Activated CD4-positive, alpha-beta T cell treated with anti-CD3 and anti-CD28 coated beads, Interleukin-2, amount 10 ng/mL, durations not matched to agents 7 days and 5 days (primary cell): ENCODE measurements around the gene PTPRD. TPM values are rescaled to one million over a fixed set of nuclear protein-coding genes. Genes with fewer than 3 reads are reported as not detected.
"Not testable (repeated sequence)": the region's sequence is repeated elsewhere in the genome, so short reads cannot be mapped to it uniquely, and the experiment has no call there.

Source experiments
- CTCF ChIA-PET: fragments of 350-600 bp; sonication (Branson Sonifier 250); formaldehyde crosslinking; loops from one replicate; lab custom pipeline; 2021; ENCODE audit warnings: antibody characterized with exemption; lab: Charles Lee
- POLR2A ChIA-PET: fragments of 350-600 bp; sonication (Branson Sonifier 250); formaldehyde crosslinking; loops from one replicate; lab custom pipeline; 2021; ENCODE audit warnings: antibody characterized with exemption; lab: Charles Lee
- DNase-seq: peaks from one replicate; pipeline ENCODE4 v3.0.0-alpha.2; 2020
- H3K27ac Mint-ChIP-seq: one replicate; pipeline ENCODE4 v1.8.0; 2021; ENCODE audit warnings: mild to moderate bottlenecking, moderate library complexity, mixed read lengths
- H3K27me3 Mint-ChIP-seq: one replicate; pipeline ENCODE4 v1.8.0; 2021; ENCODE audit warnings: mixed read lengths
- H3K36me3 Mint-ChIP-seq: one replicate; pipeline ENCODE4 v1.8.0; 2021; ENCODE audit warnings: low read depth, mixed read lengths
- H3K4me1 Mint-ChIP-seq: one replicate; pipeline ENCODE4 v1.8.0; 2021; ENCODE audit warnings: mixed read lengths
- H3K4me3 Mint-ChIP-seq: one replicate; pipeline ENCODE4 v1.8.0; 2021; ENCODE audit warnings: mild to moderate bottlenecking, moderate library complexity, mixed read lengths
- H3K9me3 Mint-ChIP-seq: one replicate; pipeline ENCODE4 v1.8.0; 2021; ENCODE audit warnings: mixed read lengths
- total RNA-seq, 2 experiments: library from RNA; stranded (reverse); gene quantifications; one replicate each; pipeline ENCODE4 v1.2.3, GENCODE V29; 2021

The PTPRD gene
- total RNA-seq, 2 experiments from 2014 or later: not detected

DNA sequence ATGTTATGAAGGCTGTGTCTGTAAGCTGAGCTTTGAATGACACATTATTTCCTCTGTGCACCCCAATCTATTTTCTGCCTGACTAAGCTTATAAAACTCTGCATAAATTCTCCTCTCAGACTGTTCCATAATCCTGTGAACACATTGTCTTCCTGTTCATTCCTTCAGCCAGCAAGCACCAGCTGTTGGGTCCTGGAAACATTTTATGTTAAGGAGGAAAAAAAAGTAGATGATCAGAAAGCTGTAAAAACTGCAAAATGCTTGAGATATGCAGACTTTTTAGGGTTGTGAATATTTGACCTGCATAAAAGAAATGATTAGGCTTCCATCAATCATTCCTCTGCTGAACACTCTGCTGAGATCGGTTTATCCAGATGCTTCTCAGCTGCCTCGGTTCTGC is 1567.2 kb downstream of the PTPRD start:
- no peaks in the 10 kb centered on the region for H3K36me3 Mint-ChIP-seq
- no peak overlapping the region for H3K27ac Mint-ChIP-seq
- no peaks in the 10 kb centered on the region for H3K27me3 Mint-ChIP-seq
- H3K9me3 Mint-ChIP-seq: no peaks in the 10 kb centered on the region
- CTCF ChIA-PET: no interaction called here
- no peaks in the 10 kb centered on the region for H3K4me1 Mint-ChIP-seq
- POLR2A ChIA-PET: interaction anchor here (0.7 kb wide), 1 partner anchor 507 kb away, joined by 3 read pairs; no protein-coding TSS in a partner anchor
- no peak overlapping the region for H3K4me3 Mint-ChIP-seq
- DNase-seq: no peak

DNA sequence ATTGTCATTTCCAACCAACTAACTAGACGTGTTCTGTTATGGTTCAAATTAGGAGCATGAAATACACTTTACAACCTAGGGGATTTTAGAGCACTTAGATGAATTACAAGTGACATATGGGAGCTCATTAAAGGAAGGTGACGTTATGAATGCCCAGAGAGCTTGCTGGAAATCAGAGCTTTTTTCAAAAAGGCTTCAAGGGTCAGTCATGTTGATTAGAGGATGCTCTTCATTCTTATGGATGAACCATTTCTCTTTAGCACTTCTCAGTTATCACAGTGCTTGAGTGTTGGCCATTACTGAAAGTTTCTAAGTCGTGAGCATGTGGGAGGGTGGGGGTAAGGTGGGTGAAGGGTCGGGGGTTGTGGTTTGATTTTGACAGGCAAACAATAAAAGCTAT is 1567.7 kb downstream of the PTPRD start:
- Mint-ChIP-seq H3K36me3 (no peaks in the 10 kb centered on the region), H3K4me3 (no peak overlapping the region), H3K4me1 (no peaks in the 10 kb centered on the region), H3K27me3 (no peaks in the 10 kb centered on the region), H3K9me3 (no peaks in the 10 kb centered on the region), H3K27ac (no peak overlapping the region)
- no peak for DNase-seq
- POLR2A ChIA-PET: no interaction called here
- CTCF ChIA-PET: interaction anchor here (1.4 kb wide), 1 partner anchor 12 kb away, joined by 3 read pairs; no protein-coding TSS in a partner anchor

DNA sequence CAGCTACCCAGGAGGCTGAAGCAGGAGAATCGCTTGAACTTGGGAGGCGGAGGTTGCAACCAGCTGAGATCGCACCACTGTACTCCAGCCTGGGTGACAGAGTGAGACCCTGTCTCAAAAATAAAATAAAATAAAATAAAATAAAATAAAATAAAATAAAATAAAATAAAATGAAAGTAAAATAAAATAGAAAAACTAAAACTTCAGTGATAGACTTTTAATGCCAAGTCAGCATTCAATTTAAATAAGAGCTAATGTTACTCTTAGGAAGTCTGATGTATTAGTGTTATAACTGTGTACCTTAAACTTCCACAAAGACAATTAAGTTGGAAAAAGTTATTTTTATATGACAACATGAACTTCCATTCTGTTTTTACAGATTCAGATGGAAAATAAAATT is 1569.0 kb downstream of the PTPRD start:
- H3K4me1 Mint-ChIP-seq, H3K27me3 Mint-ChIP-seq, H3K36me3 Mint-ChIP-seq, H3K27ac Mint-ChIP-seq, H3K9me3 Mint-ChIP-seq, POLR2A ChIA-PET, H3K4me3 Mint-ChIP-seq, DNase-seq: not testable (repeated sequence)
- CTCF ChIA-PET: interaction anchor here (0.6 to 1.4 kb wide), 2 partner anchors 11 to 1417 kb away, joined by 3 read pairs; no protein-coding TSS in a partner anchor

DNA sequence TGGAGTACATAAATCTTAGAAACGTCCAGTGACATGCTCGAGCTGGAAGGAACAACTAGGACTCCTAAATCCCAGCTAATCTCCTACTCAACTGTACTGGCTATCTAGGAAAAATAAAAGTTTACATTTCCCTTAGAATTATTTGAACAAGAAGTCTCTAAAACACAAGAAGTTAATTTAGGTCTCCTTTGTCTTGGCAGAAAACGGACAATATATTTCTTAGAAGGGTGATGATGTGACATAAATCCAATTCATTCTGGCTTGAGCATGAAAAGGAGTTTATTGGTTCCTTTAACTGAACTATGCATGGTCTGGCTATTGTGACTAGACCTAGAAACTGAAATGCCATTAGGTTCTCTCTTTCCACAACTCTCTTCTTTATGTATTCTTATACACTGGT is 1571.0 kb downstream of the PTPRD start:
- Mint-ChIP-seq H3K36me3 (no peaks in the 10 kb centered on the region), H3K4me1 (no peaks in the 10 kb centered on the region)
- CTCF ChIA-PET: no interaction called here

DNA sequence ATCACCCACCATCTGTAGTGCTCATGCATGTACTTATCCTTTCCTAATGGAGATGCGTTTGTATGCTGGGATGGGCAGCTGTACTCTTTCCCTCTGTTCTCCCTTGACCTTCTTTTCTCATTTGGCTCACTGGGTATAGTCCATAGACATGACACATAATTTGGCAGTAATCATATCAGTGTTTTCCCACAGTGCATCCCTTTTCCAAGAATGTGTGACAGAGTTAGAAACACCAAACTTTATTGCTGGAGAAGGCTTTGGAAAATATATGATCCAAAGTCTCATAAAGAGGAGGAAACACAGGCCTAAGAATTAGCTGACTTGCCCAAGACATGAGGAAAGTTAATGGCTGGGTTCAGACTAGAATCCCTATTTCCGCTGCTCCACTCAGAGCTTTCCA is 1579.8 kb downstream of the PTPRD start:
- POLR2A ChIA-PET: no interaction called here
- Mint-ChIP-seq H3K4me3 (no peak overlapping the region), H3K27me3 (no peaks in the 10 kb centered on the region), H3K9me3 (peaks cover 2% of the 10 kb centered on the region), H3K4me1 (no peaks in the 10 kb centered on the region), H3K27ac (no peak overlapping the region), H3K36me3 (no peaks in the 10 kb centered on the region)
- DNase-seq: no peak
- CTCF ChIA-PET: interaction anchor here (0.6 kb wide), 2 partner anchors 11 to 927 kb away, joined by 3 read pairs; no protein-coding TSS in a partner anchor

More for the DNA sequence above, 1571.0 kb downstream of the PTPRD start:
- Mint-ChIP-seq H3K4me3 (no peak overlapping the region), H3K27ac (no peak overlapping the region), H3K27me3 (no peaks in the 10 kb centered on the region), H3K9me3 (no peaks in the 10 kb centered on the region)
- POLR2A ChIA-PET: no interaction called here
- DNase-seq: no peak

DNA sequence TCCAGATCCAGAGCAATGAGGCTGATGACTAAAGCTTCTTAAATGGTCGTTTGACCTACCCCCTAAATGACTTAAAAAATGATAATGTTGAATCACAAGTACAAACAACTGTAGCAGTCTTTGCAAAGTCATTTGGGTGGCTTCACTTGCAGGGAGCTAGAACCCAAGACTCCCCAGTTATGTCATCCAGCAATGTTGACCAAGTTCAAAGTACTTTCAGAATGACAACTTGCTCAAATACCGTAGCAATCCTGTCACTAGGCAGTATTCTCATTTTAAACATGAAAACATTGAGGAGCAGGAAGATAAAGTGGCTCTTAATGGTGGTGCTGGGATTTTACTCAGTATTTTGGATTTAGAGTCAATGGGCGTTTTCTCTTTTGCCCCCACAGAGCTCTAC is 1596.2 kb downstream of the PTPRD start:
- Mint-ChIP-seq H3K9me3 (no peaks in the 10 kb centered on the region), H3K27ac (no peak overlapping the region), H3K36me3 (no peaks in the 10 kb centered on the region), H3K4me3 (no peak overlapping the region), H3K27me3 (no peaks in the 10 kb centered on the region), H3K4me1 (no peaks in the 10 kb centered on the region)
- DNase-seq: no peak
- ChIA-PET CTCF (no interaction called here), POLR2A (no interaction called here)

DNA sequence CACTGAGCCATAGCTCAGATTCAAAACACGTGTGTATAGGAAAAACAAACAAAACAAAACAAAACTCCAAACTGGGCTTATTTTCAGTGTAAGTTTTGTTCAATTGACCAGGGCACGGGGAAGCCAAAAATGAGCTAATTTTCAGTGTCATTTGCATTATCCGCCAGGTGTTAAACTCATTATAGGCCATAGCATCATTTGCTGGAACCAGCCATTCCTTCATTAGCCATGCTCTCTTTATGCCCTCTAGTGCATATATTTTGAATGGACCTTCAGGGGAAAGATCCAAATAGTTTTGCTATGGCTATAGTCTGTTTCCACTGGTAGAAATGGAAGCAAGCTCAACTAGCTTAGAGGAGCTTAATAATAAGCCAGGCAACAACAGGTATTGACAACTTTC is 1608.0 kb downstream of the PTPRD start:
- Mint-ChIP-seq H3K27me3 (no peaks in the 10 kb centered on the region), H3K27ac (no peak overlapping the region), H3K4me3 (no peak overlapping the region), H3K4me1 (no peaks in the 10 kb centered on the region), H3K36me3 (no peaks in the 10 kb centered on the region), H3K9me3 (no peaks in the 10 kb centered on the region)
- ChIA-PET CTCF (no interaction called here), POLR2A (no interaction called here)
- DNase-seq: no peak

DNA sequence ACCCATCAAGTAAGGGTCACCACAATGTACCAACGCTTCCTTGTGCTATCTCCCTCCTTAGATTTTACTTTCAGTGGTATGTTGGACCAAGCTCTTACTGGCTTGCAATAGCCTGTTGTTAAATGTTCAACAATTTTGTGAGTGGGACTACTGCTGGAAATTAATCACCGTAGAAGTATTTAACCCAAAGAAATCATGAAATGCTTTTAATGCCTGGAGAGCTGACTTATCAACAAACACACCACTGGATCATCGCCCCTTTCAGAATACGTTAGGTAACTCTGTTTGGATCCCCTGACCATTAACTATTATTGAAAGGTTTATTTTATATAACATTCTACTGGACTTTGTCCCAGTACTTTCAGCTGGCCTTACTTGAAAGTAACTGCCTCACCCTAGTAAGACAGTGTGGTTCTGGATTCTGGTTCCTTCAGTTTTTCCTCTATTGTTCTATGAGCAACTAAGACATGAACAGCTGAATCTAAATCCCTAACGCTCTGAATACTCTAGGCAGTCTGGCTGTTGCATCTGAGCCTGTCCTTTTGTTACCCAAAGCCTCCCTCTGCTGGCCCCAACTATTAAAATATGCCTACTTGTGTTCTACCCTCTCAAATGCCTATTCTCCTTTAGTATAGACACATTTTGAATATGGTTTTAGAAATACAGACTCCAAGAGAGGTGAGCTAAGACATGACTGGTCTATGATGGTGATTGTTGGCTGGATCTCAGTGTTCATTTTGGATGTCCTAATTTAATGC is 1609.8 kb downstream of the PTPRD start:
- Mint-ChIP-seq H3K4me3 (no peak overlapping the region), H3K27ac (no peak overlapping the region), H3K4me1 (no peaks in the 10 kb centered on the region), H3K27me3 (no peaks in the 10 kb centered on the region), H3K36me3 (no peaks in the 10 kb centered on the region), H3K9me3 (no peaks in the 10 kb centered on the region)
- no peak for DNase-seq
- CTCF ChIA-PET: no interaction called here
- POLR2A ChIA-PET: no interaction called here

DNA sequence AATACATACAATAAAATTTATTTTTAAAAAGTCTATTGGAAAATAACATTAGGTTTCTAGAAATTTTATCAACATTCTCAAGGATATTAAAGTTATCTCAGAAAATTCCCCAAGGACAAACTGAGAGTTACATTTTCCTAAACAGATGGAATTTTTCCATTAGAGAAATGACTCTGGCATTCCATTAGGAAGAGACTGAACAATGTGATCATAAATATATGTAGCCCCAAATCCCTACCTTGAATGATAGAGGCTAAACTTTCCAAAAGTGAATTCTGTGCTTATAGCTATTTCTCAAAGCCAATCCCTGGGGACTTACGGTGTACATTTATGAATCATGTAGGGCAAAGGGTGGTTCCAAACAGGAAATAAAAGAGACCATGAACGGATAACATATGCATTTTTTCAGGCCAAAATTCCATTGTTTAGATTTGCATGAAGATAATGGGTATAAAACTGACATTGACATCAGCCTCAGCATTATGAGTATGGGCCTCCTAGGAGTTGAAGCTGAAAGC is 1632.2 kb downstream of the PTPRD start:
- DNase-seq: no peak
- no peaks in the 10 kb centered on the region for H3K4me1 Mint-ChIP-seq
- H3K36me3 Mint-ChIP-seq: no peaks in the 10 kb centered on the region
- ChIA-PET POLR2A (no interaction called here), CTCF (no interaction called here)
- H3K4me3 Mint-ChIP-seq: no peak overlapping the region
- H3K27me3 Mint-ChIP-seq: no peaks in the 10 kb centered on the region
- no peaks in the 10 kb centered on the region for H3K9me3 Mint-ChIP-seq
- no peak overlapping the region for H3K27ac Mint-ChIP-seq

DNA sequence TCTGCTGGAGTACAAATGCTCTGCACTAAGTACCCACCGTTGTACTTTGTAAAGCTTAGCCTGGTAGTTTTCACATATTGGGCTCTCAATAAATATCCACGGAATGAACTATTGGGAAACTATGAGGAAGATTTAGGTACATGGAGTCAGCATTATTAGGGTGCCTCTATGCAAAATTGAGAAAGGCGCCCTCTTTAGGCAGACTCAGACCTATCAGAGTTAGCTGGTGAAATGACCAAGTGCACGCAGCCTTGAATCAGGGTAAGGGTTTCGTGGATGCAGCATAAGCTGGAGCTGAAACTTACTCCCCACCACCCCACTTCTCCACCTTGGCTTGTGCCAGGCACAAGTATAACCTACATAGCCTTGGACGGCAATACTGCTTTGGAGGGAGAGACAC is 1634.5 kb downstream of the PTPRD start:
- Mint-ChIP-seq H3K9me3 (peaks cover under 1% of the 10 kb centered on the region), H3K4me3 (no peak overlapping the region), H3K36me3 (no peaks in the 10 kb centered on the region), H3K27ac (no peak overlapping the region), H3K27me3 (no peaks in the 10 kb centered on the region), H3K4me1 (no peaks in the 10 kb centered on the region)
- no peak for DNase-seq
- ChIA-PET CTCF (no interaction called here), POLR2A (no interaction called here)

DNA sequence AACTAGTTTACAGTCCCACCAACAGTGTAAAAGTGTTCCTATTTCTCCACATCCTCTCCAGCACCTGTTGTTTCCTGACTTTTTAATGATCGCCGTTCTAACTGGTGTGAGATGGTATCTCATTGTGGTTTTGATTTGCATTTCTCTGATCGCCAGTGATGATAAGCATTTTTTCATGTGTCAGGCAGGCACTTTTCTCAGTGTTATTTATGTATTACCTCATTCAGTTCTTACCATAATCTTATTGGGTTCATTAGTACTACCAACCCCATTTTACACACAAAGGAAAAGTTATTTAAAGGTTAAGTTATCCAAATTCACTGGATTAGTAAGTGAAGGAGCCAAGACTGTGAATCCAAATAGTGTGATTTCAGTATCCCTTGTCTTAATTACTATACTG is 1644.5 kb downstream of the PTPRD start:
- H3K27me3 Mint-ChIP-seq, CTCF ChIA-PET, DNase-seq, H3K27ac Mint-ChIP-seq, POLR2A ChIA-PET, H3K4me1 Mint-ChIP-seq, H3K36me3 Mint-ChIP-seq, H3K9me3 Mint-ChIP-seq, H3K4me3 Mint-ChIP-seq: not testable (repeated sequence)

DNA sequence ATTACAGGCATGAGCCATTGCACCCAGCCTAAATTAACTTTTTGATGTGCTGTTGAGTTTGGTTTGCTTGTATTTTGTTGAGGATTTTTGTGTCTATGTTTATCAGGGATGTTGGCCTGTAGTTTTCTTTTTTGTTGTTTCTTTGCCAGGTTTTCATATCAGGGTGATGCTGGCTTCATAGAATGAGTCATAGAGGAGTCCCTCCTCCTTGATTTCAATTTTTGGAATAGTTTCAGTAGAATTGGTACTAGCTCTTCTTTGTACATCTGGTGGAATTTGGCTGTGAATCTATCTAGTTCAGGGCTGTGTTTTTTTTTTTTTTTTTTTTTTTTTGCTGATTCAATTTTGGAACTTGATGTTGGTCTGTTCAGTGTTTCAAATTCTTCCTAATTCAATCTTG is 1648.9 kb downstream of the PTPRD start:
- H3K4me1 Mint-ChIP-seq: no peaks in the 10 kb centered on the region
- H3K27me3 Mint-ChIP-seq: no peaks in the 10 kb centered on the region
- no peak overlapping the region for H3K4me3 Mint-ChIP-seq
- ChIA-PET CTCF (no interaction called here), POLR2A (no interaction called here)
- no peak for DNase-seq
- peaks cover 3% of the 10 kb centered on the region for H3K9me3 Mint-ChIP-seq
- H3K36me3 Mint-ChIP-seq: no peaks in the 10 kb centered on the region
- H3K27ac Mint-ChIP-seq: no peak overlapping the region

DNA sequence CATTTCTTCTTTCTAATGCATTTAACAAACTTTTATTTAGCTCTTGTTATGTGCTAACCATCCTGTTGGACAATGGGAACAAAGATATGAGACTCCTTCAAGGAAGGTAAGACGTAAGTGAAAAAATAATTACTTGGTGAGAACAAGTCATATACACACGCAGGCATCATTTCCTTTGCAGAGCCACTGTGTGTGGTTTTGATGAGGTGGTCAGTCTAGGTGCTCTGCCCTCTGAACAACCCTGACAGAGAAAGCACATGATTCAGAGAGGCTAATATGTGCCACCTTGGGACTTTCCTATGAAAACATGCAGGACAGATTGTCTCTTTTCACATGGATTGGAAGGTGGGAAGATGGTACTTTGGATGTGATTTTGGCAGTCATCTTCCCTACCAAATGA is 1650.7 kb downstream of the PTPRD start:
- Mint-ChIP-seq H3K27me3 (no peaks in the 10 kb centered on the region), H3K36me3 (no peaks in the 10 kb centered on the region), H3K4me1 (no peaks in the 10 kb centered on the region), H3K4me3 (no peak overlapping the region), H3K27ac (no peak overlapping the region), H3K9me3 (peaks cover 3% of the 10 kb centered on the region)
- CTCF ChIA-PET: no interaction called here
- POLR2A ChIA-PET: no interaction called here
- DNase-seq: no peak
